ENCODE measurements around the gene ENO3. TPM values are rescaled to one million over a fixed set of nuclear protein-coding genes. Genes with fewer than 3 reads are reported as not detected.

The ENO3 gene
- total RNA-seq, 1 donor from 2014 or later: 62.1 TPM

- H3K9me3 Mint-ChIP-seq (ENCODE audit: unreplicated experiment): peaks cover 7% of the 10 kb centered on the region
- H3K27ac Mint-ChIP-seq (ENCODE audit: unreplicated experiment): no peak overlapping the region
- peaks cover 5% of the 10 kb centered on the region for H3K36me3 Mint-ChIP-seq (ENCODE audit: unreplicated experiment)
- no peak for DNase-seq
- no peak for TF ChIP-seq CTCF (IDR thresholded peaks at IDR 0.05; ENCODE audit: partially characterized antibody, unreplicated experiment)
- peaks cover 14% of the 10 kb centered on the region for H3K4me1 Mint-ChIP-seq (ENCODE audit: low read depth, unreplicated experiment)
- H3K27me3 Mint-ChIP-seq (ENCODE audit: unreplicated experiment): peaks cover 29% of the 10 kb centered on the region
- no peak overlapping the region for H3K4me3 Mint-ChIP-seq (ENCODE audit: unreplicated experiment)
These were observed 21.8 kb downstream of the ENO3 start for GRCh38 chr17:4972752-4973151.

- Mint-ChIP-seq H3K4me1 (ENCODE audit: low read depth, unreplicated experiment) (peaks cover 14% of the 10 kb centered on the region), H3K36me3 (ENCODE audit: unreplicated experiment) (peaks cover 5% of the 10 kb centered on the region), H3K4me3 (ENCODE audit: unreplicated experiment) (no peak overlapping the region), H3K27ac (ENCODE audit: unreplicated experiment) (peak overlapping the region; percentile 38), H3K27me3 (ENCODE audit: unreplicated experiment) (peaks cover 29% of the 10 kb centered on the region), H3K9me3 (ENCODE audit: unreplicated experiment) (peaks cover 7% of the 10 kb centered on the region)
- TF ChIP-seq CTCF (IDR thresholded peaks at IDR 0.05; ENCODE audit: partially characterized antibody, unreplicated experiment): no peak
- no peak for DNase-seq
These were observed 22.6 kb downstream of the ENO3 start for GRCh38 chr17:4973256-4974114.

GRCh38 chr17:4974115-4974670, 23.3 kb downstream of the ENO3 start:
- Mint-ChIP-seq H3K4me1 (ENCODE audit: low read depth, unreplicated experiment) (peaks cover 9% of the 10 kb centered on the region), H3K4me3 (ENCODE audit: unreplicated experiment) (no peak overlapping the region), H3K27me3 (ENCODE audit: unreplicated experiment) (peaks cover 24% of the 10 kb centered on the region), H3K27ac (ENCODE audit: unreplicated experiment) (no peak overlapping the region), H3K9me3 (ENCODE audit: unreplicated experiment) (peaks cover 7% of the 10 kb centered on the region), H3K36me3 (ENCODE audit: unreplicated experiment) (peaks cover 5% of the 10 kb centered on the region)
- DNase-seq: no peak
- no peak for TF ChIP-seq CTCF (IDR thresholded peaks at IDR 0.05; ENCODE audit: partially characterized antibody, unreplicated experiment)

GRCh38 chr17:4978726-4979125, 27.8 kb downstream of the ENO3 start:
- no peak overlapping the region for H3K4me3 Mint-ChIP-seq (ENCODE audit: unreplicated experiment)
- H3K36me3 Mint-ChIP-seq (ENCODE audit: unreplicated experiment): peaks cover 11% of the 10 kb centered on the region
- H3K4me1 Mint-ChIP-seq (ENCODE audit: low read depth, unreplicated experiment): peaks cover 10% of the 10 kb centered on the region
- no peak for DNase-seq
- no peak overlapping the region for H3K27ac Mint-ChIP-seq (ENCODE audit: unreplicated experiment)
- peaks cover 4% of the 10 kb centered on the region for H3K9me3 Mint-ChIP-seq (ENCODE audit: unreplicated experiment)
- no peak for TF ChIP-seq CTCF (IDR thresholded peaks at IDR 0.05; ENCODE audit: partially characterized antibody, unreplicated experiment)
- peaks cover 21% of the 10 kb centered on the region for H3K27me3 Mint-ChIP-seq (ENCODE audit: unreplicated experiment)

GRCh38 chr17:4980644-4981216, 29.8 kb downstream of the ENO3 start:
- DNase-seq: no peak
- TF ChIP-seq CTCF (IDR thresholded peaks at IDR 0.05; ENCODE audit: partially characterized antibody, unreplicated experiment): peak; percentile 87
- Mint-ChIP-seq H3K36me3 (ENCODE audit: unreplicated experiment) (peaks cover 6% of the 10 kb centered on the region), H3K4me1 (ENCODE audit: low read depth, unreplicated experiment) (peaks cover 9% of the 10 kb centered on the region), H3K27me3 (ENCODE audit: unreplicated experiment) (peaks cover 16% of the 10 kb centered on the region), H3K9me3 (ENCODE audit: unreplicated experiment) (peaks cover 3% of the 10 kb centered on the region), H3K4me3 (ENCODE audit: unreplicated experiment) (peak overlapping the region; percentile 56), H3K27ac (ENCODE audit: unreplicated experiment) (peak overlapping the region; percentile 85)

Data from glutamatergic neuron (in vitro differentiated cells).